GM20000 (cell line): Measurements from ENCODE around the gene TRMT10A.

Experiments used
- DNase-seq: peaks from one replicate; pipeline ENCODE4 v3.0.0; 2012; ENCODE audit warnings: low spot score
- CTCF ChIP-seq: IDR thresholded peaks from 2 replicates; pipeline ENCODE4 v1.5.1; 2012; ENCODE audit warnings: mild to moderate bottlenecking, control low read depth; ENCODE audit errors: extremely low read depth, missing control alignments

TRMT10A gene

DNA sequence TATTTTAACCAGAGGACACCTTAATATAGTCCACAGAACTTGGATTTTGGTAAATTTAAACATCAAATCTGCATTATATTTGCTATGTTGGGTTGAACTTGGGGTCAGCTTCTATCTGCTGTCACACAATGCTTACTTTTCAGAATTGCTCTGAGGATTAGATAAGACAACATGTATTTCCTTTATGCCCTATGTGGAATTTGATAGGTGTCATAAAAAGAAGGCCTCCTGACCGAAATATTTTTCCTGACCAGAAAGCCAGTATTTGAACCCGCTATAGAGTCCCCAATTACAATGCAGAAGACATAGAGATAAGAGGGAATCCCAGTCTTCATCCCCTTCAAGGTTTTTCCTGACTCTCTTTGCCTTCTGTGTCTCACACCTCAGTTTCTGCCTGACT, 14.9 kb upstream of the TRMT10A start:
- no peak for TF ChIP-seq CTCF
- DNase-seq, result no peak

DNA sequence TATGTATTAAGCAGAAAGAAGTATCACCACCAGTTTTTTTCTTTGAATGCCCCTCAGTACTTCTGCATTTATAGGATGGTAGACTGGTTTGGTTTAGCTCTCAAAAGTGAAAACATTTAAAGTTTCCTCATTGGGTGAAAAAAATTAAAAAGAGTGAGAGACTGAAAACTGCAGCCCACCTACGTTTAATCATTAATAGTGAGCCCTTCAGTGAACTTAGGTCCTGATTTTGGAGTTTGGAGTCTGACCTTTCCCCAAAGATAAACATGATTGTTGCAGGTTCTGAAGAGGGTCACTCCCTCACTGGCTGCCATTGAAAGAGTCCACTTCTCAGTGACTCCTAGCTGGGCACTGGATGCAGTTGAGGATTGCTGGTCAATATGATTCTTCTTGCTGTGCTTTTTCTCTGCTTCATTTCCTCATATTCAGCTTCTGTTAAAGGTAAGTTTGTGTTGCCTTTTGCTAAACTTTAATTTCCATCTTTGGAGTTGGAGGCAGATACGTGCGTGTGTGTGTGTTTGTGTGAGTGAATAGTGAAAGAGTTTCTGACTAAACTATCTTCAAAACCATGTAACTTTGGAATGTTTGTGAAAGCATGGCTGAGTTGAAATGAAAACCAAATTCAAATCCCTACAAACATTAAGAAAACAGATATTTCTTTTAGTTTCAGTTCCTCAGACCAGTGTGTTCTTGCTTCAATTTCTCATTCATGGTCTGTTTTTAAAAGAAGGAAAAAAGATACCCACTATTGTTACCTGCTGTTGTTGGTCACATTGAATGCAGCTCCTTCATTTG, 10.9 kb upstream of the TRMT10A start, which contains the start of gene MTTP:
Gene MTTP, plus strand, starts transcription at position 295 of the 795 bp plus-strand sequence. Its CDS starts 86 bp downstream, at position 381.
- no peak for TF ChIP-seq CTCF
- DNase-seq, result peak; percentile 7

DNA sequence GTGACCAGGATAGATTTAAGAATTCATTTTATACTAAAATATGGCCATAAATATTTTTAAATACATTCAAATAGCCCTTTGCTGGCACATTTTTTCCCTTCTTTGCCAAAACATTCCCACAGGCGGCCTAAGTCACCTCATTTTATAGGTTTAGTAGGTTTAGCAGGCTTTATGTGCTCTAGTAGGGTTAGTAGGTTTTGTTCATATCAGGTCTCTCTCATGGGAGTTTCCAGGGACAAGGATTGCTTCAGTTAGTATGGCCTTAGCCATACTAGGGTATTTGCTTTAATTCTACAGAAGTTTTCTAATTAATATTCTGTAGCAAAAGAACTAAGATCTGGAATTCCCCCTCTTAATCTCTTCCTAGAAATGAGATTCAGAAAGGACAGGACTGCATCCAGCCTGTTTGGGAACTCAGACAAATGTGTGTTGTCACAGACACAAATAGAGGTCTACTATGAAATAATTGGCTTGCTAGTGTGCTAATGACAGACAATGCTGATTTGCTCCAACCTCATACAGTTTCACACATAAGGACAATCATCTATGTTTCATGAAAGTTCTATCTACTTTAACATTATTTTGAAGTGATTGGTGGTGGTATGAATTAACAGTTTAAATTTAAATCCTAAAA, 10.0 kb upstream of the TRMT10A start:
- DNase-seq, result no peak
- no peak for TF ChIP-seq CTCF

DNA sequence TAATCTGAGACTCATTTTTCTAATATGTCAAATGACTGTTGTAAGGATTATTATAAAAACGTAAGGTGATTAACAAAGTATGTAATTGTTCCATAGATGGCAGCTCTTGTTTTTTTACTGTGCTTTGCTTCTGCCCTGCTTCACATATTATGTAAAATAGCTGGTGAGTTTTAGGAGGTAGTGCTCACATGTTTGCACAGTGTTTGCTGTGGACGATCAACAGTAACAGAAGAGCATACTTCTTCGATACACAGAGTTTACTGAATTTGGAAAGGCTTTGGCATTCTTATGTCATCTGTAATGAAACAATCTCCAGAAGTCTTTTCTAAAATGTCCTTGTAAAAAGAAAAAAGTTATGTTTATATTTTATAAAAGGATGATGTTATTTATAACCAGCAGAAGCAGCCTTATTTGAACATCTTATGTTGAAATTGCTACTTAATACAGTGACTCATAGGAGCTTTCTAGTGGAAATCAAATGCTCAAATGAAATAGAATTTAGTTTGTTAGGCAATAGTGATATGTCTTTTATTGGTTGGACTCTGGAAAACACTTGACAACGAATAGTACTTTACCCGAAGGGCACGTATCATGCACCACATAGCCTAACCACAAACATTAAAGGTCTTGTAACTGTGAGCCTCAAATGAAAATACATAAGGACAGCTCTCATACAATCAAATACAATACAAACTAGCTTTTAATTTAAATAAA, 8.8 kb upstream of the TRMT10A start:
- TF ChIP-seq CTCF, result no peak
- DNase-seq, result no peak

DNA sequence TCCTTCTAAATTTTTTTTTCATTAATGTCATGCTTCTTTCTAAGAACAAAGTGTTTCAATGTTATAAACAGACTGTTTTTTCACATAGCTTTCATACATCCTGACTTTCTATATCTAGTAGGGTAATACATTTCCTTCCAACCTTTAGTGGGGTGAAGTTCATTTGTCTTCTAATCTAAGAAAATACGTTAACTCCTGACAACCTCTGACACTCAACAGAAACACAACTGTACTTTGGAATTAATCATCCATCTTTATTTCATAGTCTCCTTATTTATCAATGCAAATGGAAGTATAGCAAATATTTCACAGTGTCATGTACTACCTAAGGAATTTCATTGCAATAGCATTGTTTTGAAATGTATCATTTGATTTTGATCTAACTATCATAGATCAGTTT, 8.0 kb upstream of the TRMT10A start:
- no peak for TF ChIP-seq CTCF
- no peak for DNase-seq

DNA sequence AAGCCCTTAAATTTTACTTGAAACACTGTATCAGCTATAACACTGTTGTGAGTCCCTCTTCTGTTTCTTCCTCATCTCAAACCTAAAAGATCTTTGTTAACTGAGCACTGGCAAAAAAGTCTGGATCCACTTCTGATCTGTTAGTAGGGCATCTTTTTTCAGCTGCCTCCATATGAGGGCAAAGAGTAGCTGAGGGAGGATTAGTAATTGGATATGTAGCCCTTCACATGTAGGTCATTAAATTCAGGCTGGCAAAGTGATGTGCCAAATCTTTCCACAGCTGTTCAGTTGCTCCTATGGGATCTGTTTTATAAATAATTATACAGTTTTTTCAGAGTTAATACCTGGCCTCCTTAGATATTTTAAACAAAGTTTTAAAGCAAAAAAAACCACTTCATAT, 1.1 kb upstream of the TRMT10A start:
- TF ChIP-seq CTCF, result no peak
- DNase-seq, result no peak

- DNase-seq, result no peak
- no peak for TF ChIP-seq CTCF
Measured at GRCh38 chr4:99552872-99553271, 11.0 kb downstream of the TRMT10A start.
